HCT116 (cell line): ENCODE results near the gene ADARB2. TPM values are rescaled to one million over a fixed set of nuclear protein-coding genes. Genes with fewer than 3 reads are reported as not detected.

Experiments used
- ATAC-seq: fragments of 200-7000 bp; cut with Tn5 transposase; 2 replicates; pipeline ENCODE4 v1.9.1; 2020; ENCODE audit warnings: mild to moderate bottlenecking, moderate library complexity
- BruUV-seq: library from RNA; stranded (reverse); fragments of 400-500 nt; replicated peaks from 2 replicates; lab custom pipeline; 2021; lab: Mats Ljungman, UMichigan
- CTCF ChIA-PET: fragments of 300-600 bp; sonication (Branson Sonifier 250); formaldehyde crosslinking; loops from one replicate; lab custom pipeline; 2021; ENCODE audit warnings: antibody characterized with exemption; lab: Charles Lee
- POLR2A ChIA-PET: fragments of 300-600, 350-600 bp; sonication (Branson Sonifier 250); formaldehyde crosslinking; loops from one replicate; lab custom pipeline; 2021; ENCODE audit warnings: antibody characterized with exemption; lab: Charles Lee
- RAD21 ChIA-PET, 2 experiments: fragments of 300-600 bp; sonication (Branson Sonifier 250); formaldehyde crosslinking; loops; one replicate each; lab custom pipeline; 2023; ENCODE audit warnings: low total read pairs in 2 of 2; ENCODE audit not compliant: uncharacterized antibody in 2 of 2, unreplicated experiment in 2 of 2, low non-redundant PET in 1 of 2; lab: Charles Lee
- DNase-seq: peaks from one replicate; pipeline ENCODE4 v3.0.0-alpha.2; 2010; ENCODE audit warnings: low read depth, low spot score
- H2AFZ ChIP-seq: fragments of 200-600 bp; shearing (Covaris generic), sonication (generic); 2 replicates; pipeline ENCODE4 v1.6.1; 2017; ENCODE audit warnings: low read depth, mixed run types, mixed read lengths, antibody characterized with exemption, low read length; ENCODE audit not compliant: poor library complexity, severe bottlenecking
- H3K27ac ChIP-seq: 2 replicates; pipeline ENCODE4 v1.5.1; 2012; ENCODE audit warnings: low read depth, low read length
- H3K27me3 ChIP-seq: fragments of 200-600 bp; sonication (generic); 2 replicates; pipeline ENCODE4 v1.6.1; 2016; ENCODE audit warnings: mixed run types, low read length, mixed read lengths; ENCODE audit not compliant: insufficient read depth
- H3K36me3 ChIP-seq, 2 experiments: fragments of 200-500 bp in 1 of 2; fragments of 200-600 bp in 1 of 2; sonication (Bioruptor generic) in 1 of 2; sonication (generic) in 1 of 2; 2 replicates each; pipeline versions ENCODE4 v1.5.1 to v1.6.1; 2014 to 2016; ENCODE audit warnings: low read length in 2 of 2, inconsistent platforms in 1 of 2, mixed read lengths in 1 of 2, mixed run types in 1 of 2; ENCODE audit not compliant: insufficient read depth in 2 of 2, control insufficient read depth in 1 of 2
- H3K4me1 ChIP-seq, 2 experiments: fragments of 200-600 bp in 1 of 2; sonication (generic) in 1 of 2; 2 replicates each; pipeline versions ENCODE4 v1.5.1 to v1.6.1; 2012 to 2017; ENCODE audit warnings: low read length in 2 of 2, inconsistent platforms in 1 of 2, mild to moderate bottlenecking in 1 of 2, mixed read lengths in 1 of 2, mixed run types in 1 of 2, moderate library complexity in 1 of 2; ENCODE audit not compliant: insufficient read depth in 2 of 2, control insufficient read depth in 1 of 2
- H3K4me2 ChIP-seq: fragments of 200-600 bp; sonication (generic); 2 replicates; pipeline ENCODE4 v1.6.1; 2017; ENCODE audit warnings: mixed run types, low read length, mixed read lengths
- H3K4me3 ChIP-seq, 2 experiments: fragments of 200-600 bp in 1 of 2; sonication (generic) in 1 of 2; replicated peaks in 1 of 2; 2 replicates each; pipeline ENCODE4 v1.5.1; 2011 to 2016; ENCODE audit warnings: low read length in 2 of 2, control low read depth in 1 of 2, low read depth in 1 of 2, mild to moderate bottlenecking in 1 of 2, mixed read lengths in 1 of 2, mixed run types in 1 of 2
- H3K79me2 ChIP-seq: fragments of 200-600 bp; sonication (generic); 2 replicates; pipeline ENCODE4 v1.6.1; 2017; ENCODE audit warnings: mild to moderate bottlenecking, mixed run types, low read length, moderate library complexity, mixed read lengths; ENCODE audit not compliant: insufficient read depth
- H3K9ac ChIP-seq: fragments of 200-600 bp; sonication (generic); 2 replicates; pipeline ENCODE4 v1.6.1; 2016; ENCODE audit warnings: low read length, mixed read lengths
- H3K9me2 ChIP-seq: fragments of 200-600 bp; sonication (generic), shearing (Covaris generic); 2 replicates; pipeline ENCODE4 v1.6.1; 2017; ENCODE audit warnings: mixed run types, mild to moderate bottlenecking, moderate library complexity; ENCODE audit not compliant: insufficient read depth
- H3K9me3 ChIP-seq, 2 experiments: fragments of 200-500 bp in 1 of 2; fragments of 200-600 bp in 1 of 2; sonication (Bioruptor generic) in 1 of 2; sonication (generic) in 1 of 2; 2 replicates each; pipeline ENCODE4 v1.6.1; 2014 to 2017; ENCODE audit warnings: low read length in 2 of 2, mixed read lengths in 2 of 2, inconsistent platforms in 1 of 2, low read depth in 1 of 2, mild to moderate bottlenecking in 1 of 2, mixed run types in 1 of 2, moderate library complexity in 1 of 2; ENCODE audit not compliant: control insufficient read depth in 1 of 2, insufficient read depth in 1 of 2
- H4K20me1 ChIP-seq: fragments of 200-600 bp; sonication (generic), shearing (Covaris generic); 2 replicates; pipeline ENCODE4 v1.6.1; 2017; ENCODE audit warnings: mixed run types, mild to moderate bottlenecking, moderate library complexity; ENCODE audit not compliant: insufficient read depth
- CBX3 ChIP-seq: IDR thresholded peaks from 2 replicates; pipeline ENCODE4 v1.6.1; 2012; ENCODE audit warnings: low read depth
- CEBPB ChIP-seq: IDR thresholded peaks from 2 replicates; pipeline ENCODE4 v1.6.1; 2012; ENCODE audit warnings: low read depth
- EZH2phosphoT487 ChIP-seq: fragments of 200-600 bp; IDR thresholded peaks from 2 replicates; pipeline ENCODE4 v1.6.1; 2018; ENCODE audit warnings: antibody characterized with exemption, borderline replicate concordance
- FOSL1 ChIP-seq: IDR thresholded peaks from 2 replicates; pipeline ENCODE4 v1.6.1; 2012; ENCODE audit warnings: low read depth
- MAX ChIP-seq: IDR thresholded peaks from 2 replicates; pipeline ENCODE4 v1.6.1; 2012
- POLR2A ChIP-seq: IDR thresholded peaks from 2 replicates; pipeline ENCODE4 v1.7.0; 2011; ENCODE audit warnings: borderline replicate concordance; ENCODE audit not compliant: insufficient read depth, insufficient read length; ENCODE audit errors: extremely low read depth
- POLR2AphosphoS5 ChIP-seq: IDR thresholded peaks from 2 replicates; pipeline ENCODE4 v1.6.1; 2011; ENCODE audit warnings: mild to moderate bottlenecking, low read depth, low read length, moderate library complexity
- SIN3A ChIP-seq: IDR thresholded peaks from 2 replicates; pipeline ENCODE4 v1.6.1; 2012; ENCODE audit warnings: low read depth
- SP1 ChIP-seq: IDR thresholded peaks from 2 replicates; pipeline ENCODE4 v1.6.1; 2012; ENCODE audit warnings: low read depth
- TCF7L2 ChIP-seq: IDR thresholded peaks from 2 replicates; pipeline ENCODE4 v1.7.0; 2011; ENCODE audit warnings: borderline replicate concordance, inconsistent platforms; ENCODE audit not compliant: insufficient read depth, insufficient read length; ENCODE audit errors: extremely low read depth
- YY1 ChIP-seq: IDR thresholded peaks from 2 replicates; pipeline ENCODE4 v1.6.1; 2011; ENCODE audit warnings: low read length, low read depth, moderate library complexity, mild to moderate bottlenecking; ENCODE audit not compliant: insufficient replicate concordance; ENCODE audit errors: extremely low read depth
- ZFX ChIP-seq: fragments of 450-650 bp; IDR thresholded peaks from 2 replicates; pipeline ENCODE4 v1.6.1; 2017
- ZNF274 ChIP-seq: fragments of 200-500 bp; sonication (Bioruptor generic); IDR thresholded peaks from 2 replicates; pipeline ENCODE4 v1.6.1; 2014; ENCODE audit warnings: mild to moderate bottlenecking, low read depth, low read length, inconsistent platforms
- intact Hi-C: fragments of 100-400 bp; cut with micrococcal nuclease; formaldehyde crosslinking; loops from 2 replicates; pipeline ENCODE4 v1.10.0; 2022
- total RNA-seq: library from RNA; stranded (reverse); gene quantifications from one replicate; pipeline ENCODE4 v1.2.1, GENCODE V29; 2021; ENCODE audit not compliant: unreplicated experiment

Gene ADARB2
- total RNA-seq, 1 experiment from 2014 or later = not detected

DNA sequence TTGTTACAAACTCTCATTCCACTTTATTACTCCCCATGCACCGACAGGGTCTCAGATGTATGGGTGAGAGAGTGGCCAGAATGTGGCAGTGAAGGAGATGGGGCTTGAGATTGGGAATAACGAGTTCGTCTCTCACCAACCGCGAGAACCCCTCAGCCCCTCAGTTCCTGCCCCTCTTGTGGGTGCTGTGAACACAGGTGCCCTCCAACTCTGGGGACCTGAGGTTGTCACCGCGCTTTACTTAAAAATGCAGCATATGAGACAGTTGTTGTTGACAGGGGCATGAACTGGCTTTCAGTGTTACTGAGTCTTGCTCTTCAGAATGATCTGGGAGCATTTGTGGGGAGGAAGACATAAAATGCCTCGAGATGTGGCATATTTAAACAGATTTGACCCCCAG is 391.1 kb downstream of the ADARB2 start:
- H3K4me2 ChIP-seq = no peak overlapping the region

DNA sequence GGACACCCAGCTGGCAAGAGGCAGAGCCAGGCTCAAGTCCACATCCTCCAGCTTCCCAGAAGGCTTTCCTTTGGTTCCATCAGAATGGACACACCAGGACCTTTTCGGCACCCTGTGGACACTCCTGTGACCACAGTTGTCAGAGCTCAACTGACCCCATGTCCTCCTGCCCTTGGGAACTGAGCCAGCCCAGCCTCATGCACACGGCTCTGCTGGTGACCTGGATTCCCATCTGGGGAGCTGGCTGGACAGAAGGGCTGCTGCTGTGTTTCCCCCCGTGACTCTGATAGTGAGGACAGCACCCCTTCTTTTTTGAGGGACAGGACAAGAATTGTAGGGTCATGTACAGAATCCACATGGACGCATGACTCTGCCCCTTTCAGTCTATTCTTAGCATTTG is 392.0 kb downstream of the ADARB2 start:
- H3K4me3 ChIP-seq = no peak overlapping the region
- no peaks in the 10 kb centered on the region for H3K36me3 ChIP-seq
- BruUV-seq = no TSS peak
- H3K4me1 ChIP-seq = no peaks in the 10 kb centered on the region
- CTCF ChIA-PET = no interaction called here
- H4K20me1 ChIP-seq = no peaks in the 10 kb centered on the region
- RAD21 ChIA-PET = no interaction called here
- no peak overlapping the region for H3K27ac ChIP-seq
- no peaks in the 10 kb centered on the region for H3K9me3 ChIP-seq
- H3K4me2 ChIP-seq = no peak overlapping the region
- no peaks in the 10 kb centered on the region for H3K79me2 ChIP-seq
- POLR2A ChIA-PET = no interaction called here
- TF ChIP-seq FOSL1 = no peak
- TF ChIP-seq MAX = no peak
- TF ChIP-seq ZFX = no peak
- no peak for TF ChIP-seq SIN3A
- TF ChIP-seq POLR2A = no peak
- TF ChIP-seq CBX3 = no peak
- TF ChIP-seq SP1 = no peak
- no peak for TF ChIP-seq TCF7L2
- no peak for TF ChIP-seq CEBPB
- TF ChIP-seq POLR2AphosphoS5 = no peak
- intact Hi-C loops = no loop called here
- H3K27me3 ChIP-seq = peaks cover 11% of the 10 kb centered on the region; the same call in 1 of the 2 replicates
- DNase-seq (no peak), ATAC-seq (no peak)
- no peak overlapping the region for H2AFZ ChIP-seq
- no peaks in the 10 kb centered on the region for H3K9me2 ChIP-seq
- no peak overlapping the region for H3K9ac ChIP-seq

More for the DNA sequence above, 391.1 kb downstream of the ADARB2 start:
- ChIA-PET RAD21 (no interaction called here), POLR2A (no interaction called here), CTCF (no interaction called here)
- TF ChIP-seq YY1 = no peak
- no peak for TF ChIP-seq ZNF274
- TF ChIP-seq SIN3A = no peak
- no peak for TF ChIP-seq EZH2phosphoT487
- H3K79me2 ChIP-seq = no peaks in the 10 kb centered on the region
- no peaks in the 10 kb centered on the region for H4K20me1 ChIP-seq
- no TSS peak for BruUV-seq
- DNase-seq = no peak
- H3K27me3 ChIP-seq = peaks cover 11% of the 10 kb centered on the region; the same call in 1 of the 2 replicates
- no peak overlapping the region for H3K4me3 ChIP-seq
- no peaks in the 10 kb centered on the region for H3K9me3 ChIP-seq
- H3K27ac ChIP-seq = no peak overlapping the region
- H3K4me1 ChIP-seq = no peaks in the 10 kb centered on the region
- ATAC-seq = no peak
- no peak overlapping the region for H2AFZ ChIP-seq
- no peaks in the 10 kb centered on the region for H3K36me3 ChIP-seq
- H3K9me2 ChIP-seq = no peaks in the 10 kb centered on the region
- intact Hi-C loops = no loop called here
- no peak overlapping the region for H3K9ac ChIP-seq
